Gastrocnemius medialis (tissue), 4 donors: ENCODE data around the gene CCT5. TPM values are rescaled to one million over a fixed set of nuclear protein-coding genes. Genes with fewer than 3 reads are reported as not detected.

ENCODE experiments used
- ATAC-seq, 2 donors: fragments of 150-250 bp; one replicate each; pipeline ENCODE4 v1.9.1; 2016
- DNase-seq, 2 donors: peaks; one replicate each; pipeline ENCODE4 v3.0.0-alpha.2; 2019
- H3K27ac ChIP-seq, 4 donors: fragments of 200-600 bp; sonication (generic); 1 replicate in 1 of 4; 2 replicates in 3 of 4; pipeline ENCODE4 v1.5.1; 2016 to 2018; ENCODE audit warnings: mild to moderate bottlenecking in 2 of 4, moderate library complexity in 1 of 4
- H3K27me3 ChIP-seq, 3 donors: fragments of 200-600 bp; sonication (generic) in 2 of 3; 1 replicate in 1 of 3; 2 replicates in 2 of 3; pipeline versions ENCODE4 v1.5.1 to v1.6.0; 2016 to 2019; ENCODE audit warnings: mild to moderate bottlenecking in 1 of 3, moderate library complexity in 1 of 3
- H3K36me3 ChIP-seq, 2 donors: fragments of 200-600 bp; sonication (generic) in 1 of 2; one replicate each; pipeline ENCODE4 v1.5.1; 2017 to 2018
- H3K4me1 ChIP-seq, 2 donors: fragments of 200-600 bp; sonication (generic) in 1 of 2; one replicate each; pipeline ENCODE4 v1.5.1; 2016 to 2017; ENCODE audit warnings: mild to moderate bottlenecking in 2 of 2
- H3K4me3 ChIP-seq, 4 donors: fragments of 200-600 bp; sonication (generic) in 3 of 4; 1 replicate in 1 of 4; 2 replicates in 3 of 4; pipeline ENCODE4 v1.5.1; 2016 to 2019; ENCODE audit warnings: mild to moderate bottlenecking in 2 of 4
- H3K9me3 ChIP-seq, 3 donors: fragments of 200-600 bp; sonication (generic) in 2 of 3; 1 replicate in 1 of 3; 2 replicates in 2 of 3; pipeline ENCODE4 v1.5.1; 2016 to 2019
- CTCF ChIP-seq, 5 experiments: fragments of 450-650 bp in 3 of 5; fragments of 200-600 bp in 2 of 5; sonication (generic) in 2 of 5; IDR thresholded peaks in 4 of 5; conservative IDR thresholded peaks in 1 of 5; 1 replicate in 4 of 5; 2 replicates in 1 of 5; pipeline ENCODE4 v1.5.1; 2016 to 2019; ENCODE audit warnings: antibody characterized with exemption in 5 of 5, mild to moderate bottlenecking in 3 of 5, moderate library complexity in 3 of 5
- POLR2A ChIP-seq, 2 donors: fragments of 450-650 bp; IDR thresholded peaks; one replicate each; pipeline ENCODE4 v1.6.1; 2017; ENCODE audit warnings: antibody characterized with exemption in 2 of 2, mild to moderate bottlenecking in 2 of 2, moderate library complexity in 2 of 2
- in situ Hi-C, 4 donors: fragments of 200-750 bp; cut with MboI; loops; one replicate each; pipeline versions ENCODE4 v1.15.0 to v1.8.0; 2017; ENCODE audit warnings: low sequenced_read_pairs in 4 of 4
- intact Hi-C: fragments of 100-400 bp; cut with DNase I; formaldehyde crosslinking; loops from one replicate; pipeline ENCODE4 v1.15.1; 2023; ENCODE audit warnings: low total_unique reads
- total RNA-seq, 4 donors: library from RNA; depleted of rRNA; stranded (reverse); fragments of >200 nt; gene quantifications; one replicate each; pipeline versions ENCODE4 v1.1.0 to v1.2.3, GENCODE V29; 2016

The CCT5 gene
- total RNA-seq, 4 donors from 2014 or later = 201 to 329 (median 267) TPM

- Histone ChIP-seq H3K4me3 (peak overlapping the region; percentile 24 to 49 (median 36)), H3K27ac (peak overlapping the region; percentile 91 to 100 (median 96))
Observed at GRCh38 chr5:10289991-10290390, 39.9 kb downstream of the CCT5 start.

GRCh38 chr5:10290438-10290837, 40.4 kb downstream of the CCT5 start:
- H3K27me3 ChIP-seq = no peaks in the 10 kb centered on the region
- in situ Hi-C loops = loop anchor here in 3 of 4 donors (25.0 kb wide), 3 partner anchors 122 to 347 kb away; no protein-coding TSS in a partner anchor
- peak overlapping the region in 2 of 4 donors; percentile 8 to 49 for H3K4me3 ChIP-seq

More at GRCh38 chr5:10289991-10290390, 39.9 kb downstream of the CCT5 start:
- Histone ChIP-seq H3K9me3 (no peaks in the 10 kb centered on the region), H3K4me1 (peaks cover 40 to 57% of the 10 kb centered on the region in 2 donors), H3K36me3 (no peaks in the 10 kb centered on the region), H3K27me3 (no peaks in the 10 kb centered on the region)
- in situ Hi-C loops = loop anchor here in 3 of 4 donors (10.0 to 25.0 kb wide), 4 partner anchors 115 to 347 kb away; no protein-coding TSS in a partner anchor
- TF ChIP-seq POLR2A (IDR thresholded peaks at IDR 0.05) = peak; percentile 68 to 70
- TF ChIP-seq CTCF (IDR thresholded peaks at IDR 0.05 in 4 of 5, conservative IDR thresholded peaks at IDR 0.05 in 1 of 5) = no peak
- DNase-seq = peak; percentile 90 to 93
- peak; percentile 62 to 67 for ATAC-seq
- intact Hi-C loops = loop anchor here (1.0 to 2.0 kb wide), 3 partner anchors 11 to 62 kb away; no protein-coding TSS in a partner anchor

GRCh38 chr5:10291692-10292339, 41.7 kb downstream of the CCT5 start:
- in situ Hi-C loops = loop anchor here in 3 of 4 donors (25.0 kb wide), 3 partner anchors 120 to 345 kb away; no protein-coding TSS in a partner anchor
- no peak for ATAC-seq

More at GRCh38 chr5:10290438-10290837, 40.4 kb downstream of the CCT5 start:
- intact Hi-C loops = loop anchor here (1.0 kb wide), 1 partner anchor 11 kb away; no protein-coding TSS in a partner anchor
- Histone ChIP-seq H3K4me1 (peaks cover 38 to 55% of the 10 kb centered on the region in 2 donors), H3K27ac (peak overlapping the region; percentile 91 to 100 (median 96)), H3K36me3 (no peaks in the 10 kb centered on the region), H3K9me3 (no peaks in the 10 kb centered on the region)
- DNase-seq = no peak
- TF ChIP-seq CTCF (IDR thresholded peaks at IDR 0.05 in 4 of 5, conservative IDR thresholded peaks at IDR 0.05 in 1 of 5) (no peak), POLR2A (IDR thresholded peaks at IDR 0.05) (no peak)
- no peak for ATAC-seq

GRCh38 chr5:10293907-10294662, 44.0 kb downstream of the CCT5 start:
- DNase-seq (no peak), ATAC-seq (no peak)
- no peak for TF ChIP-seq POLR2A (IDR thresholded peaks at IDR 0.05)
- TF ChIP-seq CTCF (IDR thresholded peaks at IDR 0.05 in 4 of 5, conservative IDR thresholded peaks at IDR 0.05 in 1 of 5) = no peak
- Histone ChIP-seq H3K9me3 (no peaks in the 10 kb centered on the region), H3K27ac (peak overlapping the region; percentile 91 to 100 (median 96)), H3K4me1 (peaks cover 14 to 30% of the 10 kb centered on the region in 2 donors), H3K4me3 (no peak overlapping the region), H3K27me3 (no peaks in the 10 kb centered on the region), H3K36me3 (no peaks in the 10 kb centered on the region)
- intact Hi-C loops (no loop called here), in situ Hi-C loops (loop anchor here in 3 of 4 donors (25.0 kb wide), 3 partner anchors 118 to 343 kb away; no protein-coding TSS in a partner anchor)

More at GRCh38 chr5:10291692-10292339, 41.7 kb downstream of the CCT5 start:
- intact Hi-C loops = no loop called here
- TF ChIP-seq POLR2A (IDR thresholded peaks at IDR 0.05) (no peak), CTCF (IDR thresholded peaks at IDR 0.05 in 4 of 5, conservative IDR thresholded peaks at IDR 0.05 in 1 of 5) (no peak)
- H3K4me1 ChIP-seq = peaks cover 26 to 41% of the 10 kb centered on the region in 2 donors
- H3K27me3 ChIP-seq = no peaks in the 10 kb centered on the region
- peak overlapping the region; percentile 91 to 100 (median 96) for H3K27ac ChIP-seq
- H3K36me3 ChIP-seq = no peaks in the 10 kb centered on the region
- H3K9me3 ChIP-seq = no peaks in the 10 kb centered on the region
- H3K4me3 ChIP-seq = no peak overlapping the region
- no peak for DNase-seq
